GM23248 (cell line): ENCODE results near the gene FAM98B. TPM values are rescaled to one million over a fixed set of nuclear protein-coding genes. Genes with fewer than 3 reads are reported as not detected.

Source experiments
- DNase-seq: peaks from one replicate; pipeline ENCODE4 v3.0.0-alpha.2; 2015
- H2AFZ ChIP-seq: fragments of 200-600 bp; sonication (generic); 2 replicates; pipeline ENCODE4 v1.6.1; 2016; ENCODE audit warnings: antibody characterized with exemption
- H3F3A ChIP-seq: fragments of 200-600 bp; sonication (generic); 2 replicates; pipeline ENCODE4 v1.6.1; 2016; ENCODE audit warnings: mild to moderate bottlenecking, antibody characterized with exemption, mixed run types; ENCODE audit not compliant: insufficient read depth
- H3K27ac ChIP-seq: fragments of 200-600 bp; sonication (generic); 2 replicates; pipeline ENCODE4 v1.5.1; 2016; ENCODE audit warnings: mild to moderate bottlenecking
- H3K27me3 ChIP-seq: fragments of 200-600 bp; sonication (generic); replicated peaks from 2 replicates; pipeline ENCODE4 v1.6.1; 2016; ENCODE audit warnings: mild to moderate bottlenecking; ENCODE audit not compliant: insufficient read depth
- H3K36me3 ChIP-seq: fragments of 200-600 bp; sonication (generic); 2 replicates; pipeline ENCODE4 v1.6.1; 2016; ENCODE audit warnings: low read depth, mild to moderate bottlenecking
- H3K4me1 ChIP-seq: fragments of 200-600 bp; sonication (generic); 2 replicates; pipeline ENCODE4 v1.6.1; 2016; ENCODE audit warnings: mild to moderate bottlenecking; ENCODE audit not compliant: insufficient read depth
- H3K4me2 ChIP-seq: fragments of 200-600 bp; sonication (generic); one replicate; pipeline ENCODE4 v1.6.1; 2016; ENCODE audit warnings: mild to moderate bottlenecking; ENCODE audit not compliant: unreplicated experiment
- H3K4me3 ChIP-seq: fragments of 200-600 bp; sonication (generic); 2 replicates; pipeline ENCODE4 v1.5.1; 2016; ENCODE audit warnings: mild to moderate bottlenecking
- H3K79me2 ChIP-seq: fragments of 200-600 bp; sonication (generic); 2 replicates; pipeline ENCODE4 v1.6.1; 2016; ENCODE audit warnings: mild to moderate bottlenecking; ENCODE audit not compliant: insufficient read depth
- H3K9ac ChIP-seq: fragments of 200-600 bp; sonication (generic); 2 replicates; pipeline ENCODE4 v1.6.1; 2016; ENCODE audit warnings: mild to moderate bottlenecking
- H3K9me2 ChIP-seq: fragments of 200-600 bp; sonication (generic); 2 replicates; pipeline ENCODE4 v1.6.1; 2016; ENCODE audit warnings: mixed run types, mild to moderate bottlenecking, moderate library complexity; ENCODE audit not compliant: insufficient read depth
- H3K9me3 ChIP-seq: fragments of 200-600 bp; sonication (generic); one replicate; pipeline ENCODE4 v1.6.1; 2017; ENCODE audit warnings: low read depth
- H4K20me1 ChIP-seq: fragments of 200-600 bp; sonication (generic); 2 replicates; pipeline ENCODE4 v1.6.0; 2016; ENCODE audit not compliant: insufficient read depth
- EZH2 ChIP-seq: fragments of 200-600 bp; sonication (generic); IDR thresholded peaks from 2 replicates; pipeline ENCODE4 v1.6.1; 2018; ENCODE audit warnings: antibody characterized with exemption, mild to moderate bottlenecking; ENCODE audit not compliant: insufficient read depth, poor library complexity, severe bottlenecking
- EZH2phosphoT487 ChIP-seq: fragments of 200-600 bp; sonication (generic); IDR thresholded peaks from 2 replicates; pipeline ENCODE4 v1.6.1; 2018; ENCODE audit warnings: antibody characterized with exemption, moderate library complexity, mild to moderate bottlenecking, low read depth; ENCODE audit not compliant: insufficient read depth
- WGBS, 2 experiments: methylation state at CpG; one replicate each; pipeline ENCODE4 v1.1.6; 2015 to 2017; ENCODE audit warnings: low lambda C conversion rate in 2 of 2, low coverage in 1 of 2; ENCODE audit errors: missing lambda C conversion rate in 2 of 2; 5-methylcytosine and 5-hydroxymethylcytosine counted together
- in situ Hi-C: fragments of 300-500 bp; cut with MboI; formaldehyde crosslinking; loops from 2 replicates; pipeline ENCODE4 v1.15.0; 2020
- polyA plus RNA-seq: library from polyadenylated mRNA; unstranded; fragments of >200 nt; fragmentation: Nextera tagmentation; extraction: Ambion mirVana; gene quantifications from 2 replicates; pipeline ENCODE4 v1.2.1, GENCODE V29; 2016
- total RNA-seq: library from RNA; depleted of rRNA; stranded (reverse); fragments of >200 nt; shearing (Covaris generic); gene quantifications from 2 replicates; pipeline ENCODE4 v1.2.3, GENCODE V29; 2014

FAM98B gene
- total and polyA plus RNA-seq, 2 experiments from 2014 or later: 1.8 to 4.2 TPM

DNA sequence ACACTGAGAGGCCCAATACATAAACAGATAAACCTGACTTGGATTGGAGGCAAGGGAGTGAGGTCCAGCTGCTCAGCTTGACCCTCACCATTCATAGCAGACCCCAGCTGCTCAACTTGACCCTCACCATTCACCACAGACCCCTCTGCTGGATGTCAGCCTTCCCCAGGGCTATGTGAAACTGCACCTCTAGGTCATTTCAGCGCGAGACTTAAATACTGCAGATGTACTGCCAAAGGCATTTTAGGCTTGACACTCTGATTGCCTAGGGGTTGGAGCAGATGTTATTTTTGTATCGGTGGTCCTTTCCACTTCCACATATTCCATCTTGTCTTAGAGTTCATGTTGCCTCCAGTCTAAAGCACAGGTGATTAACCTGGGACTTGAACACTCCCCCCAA, 41.5 kb upstream of the FAM98B start:
- Histone ChIP-seq H3K36me3 (no peaks in the 10 kb centered on the region), H3K27me3 (no peaks in the 10 kb centered on the region), H3K4me3 (no peak overlapping the region), H3K27ac (no peak overlapping the region), H2AFZ (no peak overlapping the region), H3K4me1 (no peaks in the 10 kb centered on the region), H3F3A (no peaks in the 10 kb centered on the region), H4K20me1 (no peaks in the 10 kb centered on the region), H3K9ac (no peak overlapping the region), H3K79me2 (no peaks in the 10 kb centered on the region), H3K9me2 (no peaks in the 10 kb centered on the region), H3K9me3 (no peaks in the 10 kb centered on the region), H3K4me2 (no peak overlapping the region)
- in situ Hi-C loops: loop anchor here (5.0 kb wide), 1 partner anchor 410 kb away; no protein-coding TSS in a partner anchor
- no peak for DNase-seq
- WGBS, 2 experiments: 62 to 67% methylated on average over 3 of the region's 3 CpGs
- TF ChIP-seq EZH2 (no peak), EZH2phosphoT487 (no peak)

DNA sequence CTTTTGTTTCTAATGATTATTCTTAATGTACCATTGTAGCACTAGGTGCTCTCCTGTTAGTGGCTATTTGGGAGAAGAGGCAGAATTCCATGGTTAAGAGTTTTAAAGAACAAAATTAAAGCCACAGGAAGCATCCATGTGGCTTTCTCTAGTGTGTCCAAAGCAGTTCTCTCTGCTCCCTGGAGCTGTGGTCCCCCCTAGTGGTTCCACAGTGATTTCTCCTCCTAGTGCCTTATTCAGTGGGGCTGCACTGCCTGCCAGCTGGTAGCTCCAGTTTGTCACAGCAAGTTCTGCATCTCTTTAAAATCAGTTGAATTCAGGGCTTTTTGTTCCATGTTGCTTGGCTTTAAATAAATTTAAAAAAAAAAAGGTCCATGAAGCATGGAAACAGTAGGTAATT, 39.6 kb upstream of the FAM98B start:
- Histone ChIP-seq H3F3A (no peaks in the 10 kb centered on the region), H3K4me3 (no peak overlapping the region), H3K27me3 (no peaks in the 10 kb centered on the region), H3K36me3 (no peaks in the 10 kb centered on the region), H3K9me3 (no peaks in the 10 kb centered on the region), H3K9me2 (no peaks in the 10 kb centered on the region), H3K9ac (no peak overlapping the region), H3K79me2 (no peaks in the 10 kb centered on the region), H3K27ac (no peak overlapping the region), H4K20me1 (no peaks in the 10 kb centered on the region), H2AFZ (no peak overlapping the region), H3K4me1 (no peaks in the 10 kb centered on the region), H3K4me2 (no peak overlapping the region)
- TF ChIP-seq EZH2 (no peak), EZH2phosphoT487 (no peak)
- DNase-seq: peak; percentile 85
- in situ Hi-C loops: loop anchor here (5.0 kb wide), 1 partner anchor 412 kb away; no protein-coding TSS in a partner anchor

DNA sequence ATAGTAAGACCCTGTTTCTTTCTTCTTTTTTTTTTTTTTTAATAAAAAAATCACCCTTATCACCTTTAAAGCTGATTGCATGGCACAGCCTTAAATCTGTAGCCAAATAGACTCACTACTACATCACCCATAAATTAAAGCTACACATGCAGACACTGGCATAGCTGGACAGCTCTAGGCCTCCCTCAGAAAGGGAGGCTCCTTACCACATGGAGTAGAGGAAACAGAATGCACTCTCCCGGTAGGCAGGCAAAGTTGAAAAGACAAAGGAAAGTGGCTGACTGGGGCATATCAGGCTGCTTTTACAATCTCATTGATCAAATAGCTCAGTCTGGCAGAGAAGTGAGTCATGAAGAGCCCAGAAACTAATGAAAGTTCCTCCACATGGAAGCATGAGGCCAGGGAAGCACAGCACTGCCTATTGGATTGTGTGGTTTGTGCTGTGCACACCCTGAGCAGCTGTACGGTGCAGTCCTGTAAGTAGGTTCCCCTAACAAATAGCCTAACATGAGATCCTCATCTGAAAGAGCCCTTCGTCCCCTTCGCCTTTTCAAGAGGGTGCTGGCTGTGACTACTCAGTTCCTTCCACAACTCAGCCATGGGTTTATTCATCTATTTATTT, 32.7 kb upstream of the FAM98B start:
- WGBS, 2 experiments: 53 to 54% methylated on average over 4 of the region's 4 CpGs
- H3K9ac ChIP-seq: no peak overlapping the region
- H3F3A ChIP-seq: no peaks in the 10 kb centered on the region
- H3K9me2 ChIP-seq: no peaks in the 10 kb centered on the region
- no peaks in the 10 kb centered on the region for H3K79me2 ChIP-seq
- DNase-seq: peak; percentile 11
- H3K27me3 ChIP-seq: no peaks in the 10 kb centered on the region
- no peaks in the 10 kb centered on the region for H3K36me3 ChIP-seq
- H3K27ac ChIP-seq: no peak overlapping the region
- TF ChIP-seq EZH2phosphoT487: no peak
- TF ChIP-seq EZH2: no peak
- no peak overlapping the region for H3K4me3 ChIP-seq
- H4K20me1 ChIP-seq: no peaks in the 10 kb centered on the region
- no peaks in the 10 kb centered on the region for H3K4me1 ChIP-seq
- no peak overlapping the region for H3K4me2 ChIP-seq
- no peak overlapping the region for H2AFZ ChIP-seq
- in situ Hi-C loops: no loop called here
- no peaks in the 10 kb centered on the region for H3K9me3 ChIP-seq

DNA sequence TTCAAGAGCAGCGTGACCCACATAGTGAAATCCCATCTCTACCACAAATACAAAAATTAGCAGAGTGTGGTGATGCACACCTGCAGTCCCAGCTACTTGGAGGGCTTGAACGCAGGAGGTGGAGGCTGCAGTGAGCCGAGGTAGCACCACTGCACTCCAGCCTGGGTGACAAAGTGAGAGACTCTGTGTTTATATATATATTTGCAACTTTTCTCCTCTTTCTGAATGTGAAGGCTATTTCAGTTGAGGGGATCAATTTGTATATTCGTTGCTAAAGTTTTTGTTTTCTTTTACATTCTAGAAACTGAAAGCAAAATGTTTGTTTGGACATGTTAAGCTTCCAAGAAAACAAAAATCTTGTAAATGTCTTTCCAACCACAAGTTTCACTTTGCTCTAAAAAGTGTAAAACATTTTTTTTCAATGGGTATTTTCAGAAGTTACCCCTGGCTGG, 29.8 kb upstream of the FAM98B start:
- 68 to 69% methylated on average over 4 of the region's 4 CpGs for WGBS, 2 experiments
- in situ Hi-C loops: no loop called here
- Histone ChIP-seq H3K9me2 (no peaks in the 10 kb centered on the region), H3K27me3 (no peaks in the 10 kb centered on the region), H3F3A (no peaks in the 10 kb centered on the region), H3K36me3 (no peaks in the 10 kb centered on the region), H2AFZ (no peak overlapping the region), H3K27ac (no peak overlapping the region), H3K9me3 (no peaks in the 10 kb centered on the region), H3K79me2 (no peaks in the 10 kb centered on the region), H3K4me2 (no peak overlapping the region), H3K4me3 (no peak overlapping the region), H4K20me1 (no peaks in the 10 kb centered on the region), H3K9ac (no peak overlapping the region), H3K4me1 (no peaks in the 10 kb centered on the region)
- no peak for DNase-seq
- TF ChIP-seq EZH2: no peak
- no peak for TF ChIP-seq EZH2phosphoT487
